NCI-H69 (cell line): ENCODE measurements around the gene RARG.
A peak's percentile ranks its signal among the peaks of the same experiment; 100 is the strongest.

Experiments
- DNase-seq: peaks from one replicate; lab custom pipeline; 2025; lab: John Stamatoyannopoulos, UW

Gene RARG

DNA sequence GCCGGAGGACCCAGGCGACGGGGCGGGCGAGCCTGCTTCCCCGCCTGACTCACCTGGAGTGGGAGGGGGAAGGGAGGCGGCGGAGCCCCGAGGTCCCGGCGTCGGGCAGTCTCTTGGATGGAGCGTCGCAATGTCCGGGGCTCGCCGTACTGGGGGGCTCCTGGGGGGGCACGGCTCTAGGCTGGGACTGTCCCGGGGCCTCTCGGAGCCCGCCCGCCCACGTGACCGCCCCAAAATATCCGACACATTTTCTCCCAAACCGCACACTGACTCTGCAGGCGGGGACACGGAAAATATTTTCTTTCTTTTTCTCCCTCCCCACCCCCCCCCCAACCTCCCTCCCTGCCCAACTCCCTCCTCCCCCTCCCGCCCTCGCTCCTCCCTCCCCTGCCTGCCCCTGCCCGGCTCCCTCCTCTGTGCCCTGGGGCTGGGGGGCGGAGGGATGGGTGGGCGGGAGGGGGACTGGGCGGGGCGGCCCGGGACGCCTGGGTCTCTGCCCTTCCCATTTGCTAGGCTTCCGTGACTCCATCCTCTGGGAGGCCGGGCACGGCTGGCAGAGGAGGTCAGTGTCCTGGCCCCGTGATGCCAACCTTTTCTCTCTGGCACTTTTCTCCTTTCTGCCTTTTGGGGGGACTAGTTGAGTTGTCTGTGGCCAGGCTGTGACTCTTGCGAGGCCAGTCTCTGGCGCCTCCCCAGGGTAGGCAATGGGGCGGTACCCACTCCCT is at the start of gene RARG:
TSS of gene RARG (minus strand) at position 289 of the 725 bp plus-strand sequence. CDS start 4,664 bp downstream, outside the sequence.
- peak; percentile 80 for DNase-seq

DNA sequence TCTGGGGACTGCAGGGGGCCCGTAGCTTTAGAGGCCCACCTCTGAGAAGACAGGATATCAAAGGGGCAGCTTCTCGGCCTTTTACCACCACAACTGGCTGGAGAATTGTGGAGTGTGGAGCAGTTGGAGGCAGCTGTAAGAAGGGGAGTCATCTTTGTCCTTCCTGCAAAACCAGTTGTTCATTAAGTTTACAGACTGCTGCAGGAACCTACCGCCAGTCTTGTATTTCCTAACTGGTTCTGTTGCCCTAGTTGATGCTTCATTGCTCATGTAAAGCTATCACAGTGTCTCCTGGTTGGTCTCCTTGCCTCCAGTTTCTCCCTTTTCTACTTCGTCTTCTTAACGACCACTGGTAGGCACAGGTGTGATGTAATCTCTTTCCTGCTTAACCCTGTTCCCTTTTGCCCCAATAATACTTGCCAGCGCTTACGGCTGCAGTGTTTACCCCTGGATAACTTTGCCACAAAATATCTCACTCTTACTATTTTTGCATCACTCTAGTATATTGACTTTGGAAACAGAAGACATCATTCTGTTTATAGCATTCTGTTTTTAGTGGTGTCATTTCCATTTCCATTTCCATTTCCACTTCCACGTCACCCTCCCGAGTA is 48.0 kb upstream of the RARG start:
- no peak for DNase-seq

DNA sequence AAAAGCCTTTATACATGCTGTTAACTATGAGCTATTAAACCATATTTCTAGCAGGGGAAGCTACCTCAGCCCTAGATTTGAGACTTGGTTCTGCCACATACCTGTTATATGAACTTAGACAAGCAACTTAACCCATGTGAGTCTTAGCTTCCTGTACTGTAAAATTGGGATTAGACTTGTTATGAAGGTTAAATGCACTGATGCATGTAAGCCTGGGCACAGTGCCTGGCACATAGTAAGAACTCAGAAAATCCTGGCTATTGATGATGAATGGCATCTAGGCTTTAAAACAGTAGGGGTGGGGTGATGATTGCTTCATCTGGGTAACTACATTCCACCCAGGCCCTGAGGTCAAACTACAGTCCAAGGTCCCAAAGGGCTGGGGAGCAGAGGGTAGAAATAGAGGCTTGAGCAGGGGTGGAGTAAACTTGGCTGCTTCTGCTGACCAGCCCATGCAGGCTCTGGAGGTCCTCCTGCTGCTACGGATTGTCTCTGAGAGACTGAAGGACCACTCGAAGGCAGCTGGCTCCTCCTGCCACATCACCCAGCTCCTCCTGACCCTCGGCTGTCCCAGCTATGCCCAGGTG is 47.4 kb upstream of the RARG start:
- no peak for DNase-seq

DNA sequence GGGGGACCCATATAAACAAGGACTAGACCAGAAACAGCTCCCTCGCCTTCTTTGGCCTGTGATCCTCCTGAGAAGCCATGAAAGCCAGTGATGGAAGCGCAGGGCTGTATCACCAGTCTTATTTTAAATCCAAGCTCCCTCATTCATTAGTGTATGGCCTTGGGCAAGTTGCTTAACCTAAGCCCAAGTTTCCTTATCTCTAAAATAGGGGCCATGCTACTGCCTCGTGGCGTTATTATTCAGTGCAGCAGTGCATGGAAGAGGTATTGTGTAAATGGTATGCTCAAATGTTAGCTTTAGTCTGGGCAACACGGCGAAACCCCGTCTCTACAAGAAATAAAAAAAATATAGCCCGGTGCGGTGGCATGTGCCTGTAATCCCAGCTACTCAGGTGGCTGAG is 46.0 kb upstream of the RARG start:
- no peak for DNase-seq

DNA sequence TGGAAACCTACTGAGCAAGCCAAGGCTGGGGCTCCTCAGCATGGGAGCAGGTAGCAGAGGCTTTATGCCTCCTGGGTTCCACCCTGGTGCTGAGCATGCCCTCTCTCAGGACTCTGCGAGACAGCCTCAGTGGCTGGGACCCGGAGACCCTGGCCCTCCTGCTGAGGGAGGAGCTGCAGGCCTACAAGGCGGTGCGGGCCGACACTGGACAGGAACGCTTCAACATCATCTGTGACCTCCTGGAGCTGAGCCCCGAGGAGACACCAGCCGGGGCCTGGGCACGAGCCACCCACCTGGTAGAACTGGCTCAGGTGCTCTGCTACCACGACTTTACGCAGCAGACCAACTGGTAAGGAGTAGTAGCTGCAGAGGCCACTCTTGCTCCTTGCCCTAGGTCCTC is 44.5 kb upstream of the RARG start:
- no peak for DNase-seq

DNA sequence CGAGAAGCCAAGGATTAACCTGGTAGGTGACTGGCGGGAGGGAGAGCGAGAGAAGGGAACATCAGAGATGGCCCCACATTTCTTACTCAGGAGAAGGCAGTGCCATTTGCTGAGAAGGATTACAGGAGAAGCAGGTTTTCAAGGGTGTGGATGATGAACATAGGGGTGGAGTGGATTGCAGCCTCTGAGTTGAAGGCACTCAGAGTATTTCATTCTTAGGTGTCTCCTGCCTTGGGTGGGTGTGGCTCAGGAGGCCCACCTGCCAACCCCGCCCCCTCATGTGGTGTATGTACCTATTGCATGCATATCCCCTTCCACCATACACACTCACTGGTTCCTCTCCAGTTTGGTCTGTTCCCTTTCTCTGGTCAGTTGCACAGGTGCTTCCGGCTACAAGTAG is 42.4 kb upstream of the RARG start:
- no peak for DNase-seq

DNA sequence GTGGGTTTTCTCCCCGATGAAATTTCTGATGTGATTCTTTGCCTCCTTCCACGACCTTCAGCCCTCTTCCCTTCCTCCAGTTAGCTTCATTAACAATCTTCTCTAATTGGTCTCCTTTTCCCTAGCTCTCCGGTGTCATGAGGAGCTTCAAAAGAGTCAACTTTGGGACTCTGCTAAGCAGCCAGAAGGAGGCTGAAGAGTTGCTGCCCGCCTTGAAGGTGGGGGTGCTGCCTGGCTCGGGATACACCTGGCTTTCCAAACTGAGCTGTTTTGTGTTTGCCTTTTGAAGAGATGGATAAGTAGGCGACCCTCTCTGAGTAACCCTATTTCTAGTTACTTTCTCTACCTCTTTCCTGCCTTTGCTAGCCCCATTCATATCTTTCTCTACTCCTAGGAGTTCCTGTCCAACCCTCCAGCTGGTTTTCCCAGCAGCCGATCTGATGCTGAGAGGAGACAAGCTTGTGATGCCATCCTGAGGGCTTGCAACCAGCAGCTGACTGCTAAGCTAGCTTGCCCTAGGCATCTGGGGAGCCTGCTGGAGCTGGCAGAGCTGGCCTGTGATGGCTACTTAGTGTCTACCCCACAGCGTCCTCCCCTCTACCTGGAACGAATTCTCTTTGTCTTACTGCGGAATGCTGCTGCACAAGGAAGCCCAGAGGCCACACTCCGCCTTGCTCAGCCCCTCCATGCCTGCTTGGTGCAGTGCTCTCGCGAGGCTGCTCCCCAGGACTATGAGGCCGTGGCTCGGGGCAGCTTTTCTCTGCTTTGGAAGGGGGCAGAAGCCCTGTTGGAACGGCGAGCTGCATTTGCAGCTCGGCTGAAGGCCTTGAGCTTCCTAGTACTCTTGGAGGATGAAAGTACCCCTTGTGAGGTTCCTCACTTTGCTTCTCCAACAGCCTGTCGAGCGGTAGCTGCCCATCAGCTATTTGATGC is 36.9 kb upstream of the RARG start:
- peak; percentile 48 for DNase-seq

DNA sequence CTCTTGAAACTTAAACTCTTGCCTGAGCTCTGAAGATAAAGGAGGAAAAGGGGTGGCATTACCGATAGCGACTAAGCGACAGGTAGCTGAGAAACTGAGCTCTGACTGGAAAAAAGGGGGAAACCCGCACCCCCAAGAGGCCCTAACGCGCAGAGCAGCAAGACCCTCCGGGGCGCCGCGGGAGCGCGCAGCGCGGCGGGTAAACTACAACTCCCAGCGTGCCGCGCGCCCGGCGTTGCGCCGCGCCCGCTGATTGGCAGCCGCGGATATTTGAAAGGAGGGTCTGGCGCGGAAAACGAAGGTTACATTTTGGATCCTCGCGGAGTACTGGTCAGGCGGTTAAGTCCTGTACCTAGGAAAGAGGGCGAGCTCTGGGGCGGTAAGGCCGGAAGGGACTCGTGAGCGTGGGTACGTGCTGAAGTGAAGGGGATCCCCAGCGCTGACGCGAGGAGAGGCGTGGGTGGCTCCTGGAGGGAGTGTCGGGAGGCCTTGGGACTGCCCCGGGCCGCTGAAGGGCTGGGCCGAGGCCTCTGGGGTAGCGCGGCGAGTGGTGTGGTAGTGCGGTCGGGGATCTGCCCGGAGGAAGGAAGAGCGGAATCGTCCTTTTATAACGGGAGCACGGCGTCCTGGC is 36.1 kb upstream of the RARG start, which contains the start of gene ESPL1:
TSS of gene ESPL1 (plus strand) at position 301 of the 631 bp plus-strand sequence. CDS start 468 bp downstream, outside the sequence.
- DNase-seq: peak; percentile 91

DNA sequence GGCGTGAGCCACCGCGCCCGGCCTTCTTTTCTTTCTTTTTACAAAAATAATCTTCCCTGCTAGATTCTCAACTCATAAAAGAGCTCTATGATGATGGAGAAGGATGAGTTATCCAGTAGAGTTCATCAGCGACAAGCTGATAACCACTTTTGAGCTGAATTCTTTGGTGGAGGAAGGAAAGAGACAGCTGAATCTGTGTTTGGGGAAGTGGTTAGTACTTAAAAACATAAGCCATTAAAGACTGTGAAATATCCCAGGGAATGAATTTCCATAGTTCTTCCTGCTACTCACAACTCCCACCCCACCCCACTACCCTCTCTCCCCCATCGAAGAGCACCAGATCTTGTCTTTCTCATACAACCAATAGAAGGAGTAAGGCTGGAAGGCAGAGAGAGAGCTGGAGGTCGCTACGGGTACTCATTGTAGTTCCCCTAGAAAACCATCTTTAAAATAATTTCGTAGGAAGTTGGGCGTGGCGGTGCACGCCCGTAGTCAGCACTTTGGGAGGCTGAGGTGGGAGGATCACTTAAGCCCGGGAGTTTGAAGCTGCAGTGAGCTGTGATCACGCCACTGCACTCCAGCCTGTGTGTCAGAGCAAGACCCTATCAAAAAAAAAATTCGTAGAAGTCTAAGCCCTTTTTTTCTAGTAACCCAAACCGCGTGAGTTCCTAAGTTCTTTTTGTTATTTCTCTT is 35.4 kb upstream of the RARG start:
- no peak for DNase-seq

DNA sequence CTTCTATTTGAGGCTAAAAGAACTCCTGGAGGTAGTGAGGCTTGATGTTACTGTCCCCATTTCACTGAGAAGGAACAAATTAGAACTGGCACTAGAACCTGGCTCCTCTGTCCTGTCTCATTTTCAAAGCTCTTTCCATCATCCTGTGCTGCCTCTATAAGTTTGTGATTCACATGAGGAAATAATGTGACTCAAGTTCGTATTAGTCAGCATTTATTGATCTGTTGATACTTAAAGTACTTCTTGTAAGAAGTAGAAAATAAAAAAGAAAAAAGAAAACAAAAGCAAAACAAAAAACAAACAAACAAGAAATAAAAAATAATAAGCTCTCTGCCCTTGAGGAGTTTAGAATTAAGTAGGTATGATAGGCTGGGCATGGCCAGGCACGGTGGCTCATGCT is 33.8 kb upstream of the RARG start:
- no peak for DNase-seq

DNA sequence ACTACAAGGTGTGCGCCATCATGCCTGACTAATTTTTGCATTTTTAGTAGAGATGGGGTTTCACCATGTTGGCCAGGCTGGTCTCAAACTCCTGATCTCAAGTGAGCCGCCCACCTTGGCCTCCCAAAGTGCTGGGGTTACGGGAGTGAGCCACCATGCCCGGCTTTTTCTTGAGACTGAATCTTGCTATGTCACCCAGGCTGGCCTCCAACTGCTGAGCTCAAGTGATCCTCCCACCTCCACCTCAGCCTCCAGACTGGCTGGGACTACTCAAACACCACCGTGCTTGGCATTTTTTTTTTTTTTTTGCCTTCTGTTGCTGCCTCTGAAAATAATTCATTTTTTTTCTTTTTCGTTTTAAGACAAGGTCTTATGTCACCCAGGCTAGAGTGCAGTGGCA is 27.9 kb upstream of the RARG start:
- DNase-seq: no peak

DNA sequence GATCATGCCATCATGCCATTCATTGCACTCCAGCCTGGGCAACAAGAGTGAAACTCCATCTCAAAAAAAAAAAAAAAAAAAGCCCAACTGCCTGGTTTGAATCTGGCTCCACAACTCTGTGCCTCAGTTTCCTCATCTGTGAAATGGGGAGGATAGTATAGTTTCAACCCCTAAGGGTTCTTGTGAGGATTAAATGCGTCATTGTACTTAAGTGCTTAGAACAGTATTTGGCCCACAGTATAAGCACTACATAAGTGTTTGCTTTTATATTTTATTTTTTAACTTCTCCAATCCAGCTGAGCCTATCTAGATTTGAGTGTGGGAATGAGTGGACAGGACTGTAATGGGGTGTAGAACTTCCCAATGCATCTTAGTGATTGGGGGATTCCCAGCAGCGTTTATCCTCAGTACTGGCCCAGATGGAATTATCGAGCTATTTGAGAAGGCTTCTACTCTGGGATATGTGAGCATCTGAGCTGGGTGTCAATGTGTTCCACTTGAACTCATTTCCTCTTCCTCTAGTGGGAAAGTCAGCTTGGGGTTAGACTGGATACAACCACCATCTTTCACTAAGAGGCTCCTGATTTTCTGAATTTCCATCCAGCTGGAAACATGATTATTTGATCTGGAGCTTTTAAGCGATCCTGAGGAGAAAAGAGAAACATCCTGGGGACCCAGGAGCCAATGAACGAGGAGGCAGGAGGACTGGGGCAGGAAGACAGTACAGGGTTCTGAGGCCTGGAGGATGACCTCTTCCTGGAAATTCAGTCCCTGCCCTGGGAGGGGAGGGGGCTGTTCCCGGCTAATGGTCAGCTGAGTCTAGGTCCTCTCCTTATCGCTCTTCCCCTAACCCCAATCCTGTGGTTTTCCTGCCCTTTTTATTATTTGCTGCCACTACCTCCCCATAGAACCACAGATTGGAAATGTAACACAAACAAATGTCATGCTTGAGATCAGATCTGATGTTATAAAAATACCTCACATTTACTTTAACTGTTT is 26.8 kb upstream of the RARG start:
- DNase-seq: no peak

DNA sequence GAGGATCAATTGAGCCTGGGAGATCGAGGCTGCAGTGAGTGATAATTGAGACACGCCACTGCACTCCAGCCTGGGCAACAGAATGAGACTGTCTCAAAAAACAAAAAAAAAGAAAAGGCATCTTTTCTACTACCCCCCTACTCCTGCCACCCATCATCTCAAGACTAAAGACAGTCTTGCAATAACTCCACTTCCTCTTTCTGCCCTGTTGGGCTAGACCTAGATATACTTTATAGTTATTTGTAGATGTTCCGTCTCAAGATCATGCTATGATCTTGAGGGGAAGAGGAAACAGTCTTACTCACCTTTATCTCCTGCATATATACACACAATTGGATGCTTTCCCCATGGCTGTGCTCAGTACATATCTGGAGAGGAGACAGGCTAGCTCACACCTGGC is 24.0 kb upstream of the RARG start:
- no peak for DNase-seq

DNA sequence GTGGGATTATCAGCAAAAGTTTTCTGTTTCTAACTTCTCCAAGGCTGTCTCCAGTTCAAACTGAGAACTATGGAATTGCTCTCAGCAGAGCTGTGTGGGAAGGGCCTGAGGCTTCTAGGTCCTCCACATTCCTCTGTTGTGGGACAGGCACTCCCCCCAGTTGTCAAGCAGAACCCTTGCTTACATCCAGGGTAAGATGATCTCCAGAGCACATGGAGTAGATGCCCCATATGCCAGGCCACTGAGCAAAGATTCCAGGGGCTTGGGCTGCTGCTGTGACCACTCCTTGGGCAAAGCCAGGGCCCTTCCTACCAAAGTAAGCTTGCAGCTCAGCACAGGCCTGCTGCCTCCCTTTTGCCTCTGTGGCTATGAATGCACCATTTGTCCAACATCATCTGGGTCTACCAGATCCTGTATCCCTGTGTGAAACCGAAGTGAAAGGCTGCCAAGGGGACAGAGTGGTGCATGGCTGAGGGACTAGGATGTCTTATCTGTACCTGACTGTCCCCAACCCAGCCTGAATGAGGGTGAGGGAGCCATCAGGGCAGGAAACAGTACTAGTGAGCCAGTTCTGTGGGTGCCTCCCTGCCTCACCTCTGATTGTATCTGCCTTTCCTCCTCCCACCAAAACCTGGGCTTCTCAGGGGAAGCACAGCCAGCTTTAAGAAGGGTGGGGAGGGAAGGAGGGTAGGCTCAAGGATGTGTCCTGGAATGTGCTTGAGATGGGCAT is 23.0 kb upstream of the RARG start:
- no peak for DNase-seq

DNA sequence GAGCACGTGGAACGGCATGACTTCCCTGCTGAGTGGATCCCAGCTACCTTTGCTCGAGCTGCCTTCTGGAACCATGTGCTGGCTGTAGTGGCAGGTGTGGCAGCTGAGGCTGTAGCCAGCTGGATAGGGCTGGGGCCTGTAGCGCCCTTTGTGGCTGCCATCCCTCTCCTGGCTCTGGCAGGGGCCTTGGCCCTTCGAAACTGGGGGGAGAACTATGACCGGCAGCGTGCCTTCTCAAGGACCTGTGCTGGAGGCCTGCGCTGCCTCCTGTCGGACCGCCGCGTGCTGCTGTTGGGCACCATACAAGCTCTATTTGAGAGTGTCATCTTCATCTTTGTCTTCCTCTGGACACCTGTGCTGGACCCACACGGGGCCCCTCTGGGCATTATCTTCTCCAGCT is 21.3 kb upstream of the RARG start:
- DNase-seq: no peak

DNA sequence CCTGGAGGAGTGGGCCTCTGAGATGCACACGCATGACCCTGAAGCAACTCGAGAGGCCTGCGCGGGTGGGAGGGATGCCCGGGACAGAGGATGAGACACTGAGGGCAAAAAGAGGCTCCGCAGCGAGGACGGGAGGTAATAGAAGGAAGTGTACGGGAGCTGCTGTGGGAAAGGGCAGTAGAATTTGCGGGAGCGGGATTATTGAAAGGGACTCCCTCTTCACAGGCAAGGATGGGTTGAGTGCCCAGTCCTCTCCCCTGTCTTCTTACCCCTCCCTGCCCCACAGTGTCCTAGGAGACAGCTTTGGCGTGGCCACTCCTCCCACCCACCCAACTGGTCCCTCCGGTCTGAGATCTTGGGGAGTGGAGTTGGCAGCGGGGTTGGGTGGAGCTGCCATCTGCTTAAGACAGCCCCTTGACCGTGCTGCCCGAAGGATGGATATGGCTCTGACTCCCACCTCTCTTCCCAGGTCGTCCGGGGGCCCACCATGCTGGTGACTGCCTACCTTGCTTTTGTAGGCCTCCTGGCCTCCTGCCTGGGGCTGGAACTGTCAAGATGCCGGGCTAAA is 20.4 kb upstream of the RARG start:
- no peak for DNase-seq

DNA sequence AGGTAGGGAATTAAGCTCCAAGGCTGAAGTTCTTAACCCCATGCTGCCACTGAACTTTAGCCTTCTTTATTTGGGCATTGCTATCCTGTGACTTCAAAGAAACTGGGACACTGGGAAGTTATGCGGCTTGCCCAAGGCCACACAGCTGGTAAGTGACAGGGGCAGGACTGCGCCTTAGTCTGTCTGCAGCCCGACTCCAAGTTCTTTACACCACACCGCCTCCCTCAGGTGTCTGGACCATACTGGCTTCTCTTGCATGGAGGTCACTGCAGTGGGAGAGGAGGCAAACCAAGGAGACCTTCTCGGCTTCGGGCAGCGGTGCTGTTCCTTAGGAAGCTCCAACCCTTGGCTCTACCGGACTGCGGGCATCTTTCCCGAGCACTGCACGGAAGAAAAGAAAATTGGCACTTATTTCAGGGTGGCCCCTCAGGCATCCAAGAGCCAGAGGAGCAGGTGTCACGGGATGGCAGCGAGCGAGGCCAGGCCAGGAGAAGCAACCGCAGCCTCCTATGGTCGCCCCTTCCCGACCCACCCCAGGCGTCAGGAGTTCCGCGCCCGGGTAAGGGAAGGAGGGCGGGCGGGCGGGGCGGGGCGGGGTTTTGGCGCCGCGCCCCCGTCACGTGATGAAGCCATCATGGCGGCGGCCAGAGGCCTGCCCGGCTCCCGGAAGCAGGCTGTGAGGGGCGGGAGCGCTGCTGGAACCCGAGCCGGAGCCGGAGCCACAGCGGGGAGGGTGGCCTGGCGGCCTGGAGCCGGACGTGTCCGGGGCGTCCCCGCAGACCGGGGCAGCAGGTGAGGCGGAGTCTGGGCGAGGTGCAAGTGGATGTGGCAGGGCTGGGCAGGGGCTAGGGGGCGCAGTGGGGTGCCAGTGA is 19.7 kb upstream of the RARG start:
- DNase-seq: peak; percentile 92

DNA sequence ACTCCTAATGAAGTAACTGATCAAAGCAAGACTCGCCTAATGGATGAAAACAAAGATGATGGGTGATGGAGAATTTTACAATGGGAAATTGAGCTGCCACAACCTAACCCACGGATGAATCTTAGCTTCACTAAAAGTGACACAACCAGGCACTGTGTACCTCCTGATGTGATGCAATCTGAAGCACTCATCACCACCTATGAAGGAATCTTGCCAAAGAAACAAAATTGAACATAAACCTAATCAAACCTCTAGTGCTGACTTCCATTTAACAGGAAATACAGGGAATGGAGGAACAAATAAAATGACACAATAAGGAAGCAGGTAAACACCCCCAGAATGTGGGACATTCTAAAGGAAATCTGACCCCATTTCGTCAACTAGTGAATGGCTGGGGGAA is 13.3 kb upstream of the RARG start:
- no peak for DNase-seq
